ENCODE results near the gene MBTPS1.

The MBTPS1 gene

DNA sequence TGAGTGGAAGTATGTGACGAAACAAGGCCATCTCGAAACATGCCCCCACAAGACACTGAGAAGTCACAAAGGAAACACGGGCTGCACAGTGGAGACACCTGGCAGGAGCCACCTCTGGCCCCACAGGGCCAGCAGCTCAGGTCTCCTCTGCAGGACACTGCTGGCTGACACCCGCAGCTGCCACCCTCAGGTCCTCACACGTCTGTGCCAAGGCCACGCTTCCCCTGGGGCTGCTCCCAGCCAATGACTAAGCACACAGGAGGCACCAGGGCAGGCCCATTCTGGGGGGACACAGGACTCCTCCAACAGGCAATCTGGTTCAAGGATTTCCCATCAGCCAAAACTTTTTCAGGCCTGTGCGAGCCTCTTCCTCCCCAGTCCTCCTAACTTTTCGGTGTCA is 36.4 kb downstream of the MBTPS1 start:
- in situ Hi-C loops (cut with HindIII; ENCODE audit: low sequenced_read_pairs): no loop called here

DNA sequence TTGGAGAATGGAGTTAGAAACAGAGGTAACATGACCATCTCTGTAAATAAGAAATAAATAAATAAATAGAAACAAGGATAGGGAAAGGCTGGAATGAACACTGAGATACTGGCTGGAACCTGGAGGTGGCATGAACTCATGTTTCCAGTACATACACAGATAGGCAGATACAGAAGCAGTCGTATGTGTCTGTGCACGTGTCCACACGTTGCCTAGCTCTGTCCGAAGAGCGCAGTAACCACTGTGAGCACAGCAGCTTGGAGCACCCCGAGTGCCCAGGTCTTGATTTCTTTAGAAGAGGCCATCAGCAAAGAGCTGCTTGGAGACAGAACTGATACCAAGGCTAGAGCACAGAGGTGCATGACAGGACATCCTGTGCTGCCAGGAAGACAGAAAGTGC is 37.1 kb downstream of the MBTPS1 start:
- in situ Hi-C loops (cut with HindIII; ENCODE audit: low sequenced_read_pairs): no loop called here

DNA sequence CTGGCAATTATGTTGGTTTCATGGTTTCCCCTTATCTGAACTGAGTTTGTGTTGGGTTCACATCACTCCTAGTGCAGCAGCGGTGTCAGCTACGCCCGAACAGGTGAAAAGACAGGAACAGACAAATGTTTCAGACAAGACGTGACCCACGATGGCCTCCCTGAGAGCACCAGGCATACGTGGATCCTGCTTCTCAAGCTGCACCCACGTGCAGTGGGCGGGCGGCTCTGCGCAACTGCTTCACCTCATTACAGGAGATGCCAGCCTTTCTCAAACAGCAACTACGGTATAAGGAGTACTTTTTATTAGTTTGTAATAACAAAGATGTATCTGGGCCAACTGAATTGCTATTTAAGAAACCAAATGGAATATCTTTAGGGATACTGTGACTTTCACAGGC is 41.4 kb downstream of the MBTPS1 start:
- in situ Hi-C loops (cut with HindIII; ENCODE audit: low sequenced_read_pairs): no loop called here

DNA sequence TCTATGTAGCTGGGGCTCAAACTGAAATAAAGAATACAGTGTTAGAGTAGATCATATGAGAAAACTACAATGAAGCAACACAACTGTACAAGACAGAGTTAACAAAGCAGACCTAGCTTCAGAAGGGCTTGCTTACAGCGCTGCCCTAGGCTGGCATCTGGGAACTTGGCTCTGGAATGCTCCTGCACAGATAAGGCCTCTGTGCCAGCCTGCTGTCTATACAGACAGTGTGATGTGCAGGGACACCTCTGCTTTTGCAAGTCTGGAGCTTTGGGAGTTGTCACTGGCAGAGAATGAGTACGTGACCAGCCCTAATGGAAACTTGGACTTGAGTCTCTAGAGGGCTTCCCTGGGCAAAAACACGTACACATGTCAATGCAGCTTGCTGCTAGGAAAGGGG is 42.0 kb downstream of the MBTPS1 start:
- in situ Hi-C loops (cut with HindIII; ENCODE audit: low sequenced_read_pairs): no loop called here

DNA sequence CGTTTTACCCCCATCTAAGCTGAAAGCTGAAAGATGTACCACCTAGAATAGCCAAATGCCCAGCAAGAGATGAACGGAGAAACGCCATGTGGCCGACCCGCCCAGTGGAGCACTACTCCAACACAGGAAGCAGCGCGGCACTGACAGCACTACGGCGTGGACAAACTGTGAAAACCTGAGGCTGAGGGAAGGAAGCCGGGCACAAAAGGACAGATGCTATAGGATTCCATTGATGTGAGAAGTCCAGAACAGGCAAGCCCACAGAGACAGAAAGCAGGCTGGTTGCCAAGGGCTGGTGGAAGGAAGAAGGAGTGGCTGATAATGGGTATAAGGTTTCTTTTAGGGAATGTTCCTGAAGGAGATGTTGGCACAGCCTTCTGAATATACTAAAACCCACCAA is 44.7 kb downstream of the MBTPS1 start:
- in situ Hi-C loops (cut with HindIII; ENCODE audit: low sequenced_read_pairs): no loop called here

DNA sequence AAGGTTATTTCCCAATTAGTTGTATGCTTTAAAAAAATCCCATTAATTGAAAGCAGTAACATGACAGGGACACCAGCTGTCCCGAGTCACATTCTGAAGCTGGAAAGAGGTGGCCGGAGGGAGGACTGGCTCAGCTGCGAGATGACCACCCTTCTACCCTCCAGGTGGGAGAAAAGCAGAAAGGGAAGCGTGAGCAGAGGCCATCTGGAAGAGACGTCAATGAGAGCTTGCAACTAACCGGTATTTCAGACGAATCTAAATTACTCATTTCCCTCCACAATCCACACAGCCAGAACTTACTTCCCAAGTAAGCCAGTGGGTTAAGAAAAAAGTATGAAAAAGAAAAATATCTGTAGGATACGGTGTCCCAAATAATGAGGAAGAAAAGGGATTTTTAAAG is 45.6 kb downstream of the MBTPS1 start:
- in situ Hi-C loops (cut with HindIII; ENCODE audit: low sequenced_read_pairs): no loop called here

DNA sequence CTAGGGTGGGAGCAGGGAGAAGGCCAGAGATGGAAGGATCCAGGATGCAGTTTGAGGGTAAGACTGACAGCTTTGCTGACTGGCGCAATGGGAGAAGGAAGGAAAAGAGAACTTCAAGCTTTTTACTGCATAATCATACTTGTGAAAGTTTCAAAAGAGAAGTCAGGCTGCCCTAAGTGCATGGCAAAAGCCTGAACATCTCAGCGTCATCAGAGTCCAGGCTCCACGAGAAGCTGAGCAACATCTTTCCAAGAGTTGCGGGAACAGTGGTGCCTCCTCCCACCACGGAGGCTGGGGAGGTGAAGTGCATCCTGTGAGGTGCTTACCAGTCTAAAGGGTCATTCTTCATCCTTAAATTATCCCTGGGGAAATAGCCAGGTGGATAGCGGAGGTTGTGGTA is 47.2 kb downstream of the MBTPS1 start:
- in situ Hi-C loops (cut with HindIII; ENCODE audit: low sequenced_read_pairs): loop anchor here (5.0 kb wide), 1 partner anchor 67 kb away; no protein-coding TSS in a partner anchor

DNA sequence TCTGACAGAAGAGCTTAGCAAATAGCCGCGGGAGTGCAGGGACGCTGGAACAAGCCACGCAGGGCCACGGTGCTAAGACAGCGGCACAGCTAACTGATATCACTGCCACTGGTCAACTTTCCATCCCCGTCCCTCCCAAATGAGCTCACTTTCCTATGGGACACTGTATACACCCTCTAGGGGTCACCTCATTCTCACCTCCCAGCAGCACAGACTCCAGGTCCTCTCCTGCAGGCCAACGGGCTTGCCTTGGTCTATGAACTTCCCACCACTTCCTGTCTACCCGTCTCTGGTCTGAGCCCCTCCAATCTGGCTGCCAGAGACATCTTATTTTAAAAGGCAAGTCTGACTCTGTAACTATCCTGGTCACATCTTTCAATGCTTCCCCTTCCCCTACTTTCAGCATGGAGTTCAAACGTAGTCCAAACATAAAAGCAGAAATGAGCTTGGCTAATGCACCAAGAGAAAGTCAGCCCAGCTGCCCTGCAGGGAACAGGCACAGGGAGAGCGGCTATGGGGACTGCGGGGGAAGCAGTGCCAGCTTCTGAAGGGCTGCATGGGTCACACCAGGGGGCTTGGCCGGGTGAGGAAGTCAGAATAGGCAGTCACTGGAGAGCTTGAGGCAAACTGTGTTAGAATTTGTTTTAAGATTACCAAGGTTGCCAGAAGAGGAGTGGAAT is 47.8 kb downstream of the MBTPS1 start:
- in situ Hi-C loops (cut with HindIII; ENCODE audit: low sequenced_read_pairs): loop anchor here (5.0 kb wide), 1 partner anchor 67 kb away; no protein-coding TSS in a partner anchor

DNA sequence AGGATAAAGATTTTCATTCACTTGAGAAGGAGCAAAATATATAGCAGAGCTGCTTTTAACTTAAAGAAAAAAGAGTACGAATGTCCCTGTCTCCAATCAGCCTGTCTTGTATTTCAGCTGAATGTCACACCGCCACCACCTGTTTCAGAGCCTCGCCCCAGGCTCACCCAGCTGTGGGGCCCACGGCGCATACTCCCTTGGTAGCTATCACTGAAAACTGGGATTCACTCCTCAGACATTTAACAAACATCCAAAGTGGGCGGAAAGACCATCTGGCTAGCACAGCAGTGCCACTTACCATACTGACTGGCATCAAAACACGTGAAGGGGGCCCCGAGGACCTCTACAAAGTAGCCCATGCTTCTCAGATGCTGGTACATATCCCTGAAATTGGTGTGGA is 48.7 kb downstream of the MBTPS1 start:
- in situ Hi-C loops (cut with HindIII; ENCODE audit: low sequenced_read_pairs): loop anchor here (5.0 kb wide), 1 partner anchor 66 kb away; no protein-coding TSS in a partner anchor

DNA sequence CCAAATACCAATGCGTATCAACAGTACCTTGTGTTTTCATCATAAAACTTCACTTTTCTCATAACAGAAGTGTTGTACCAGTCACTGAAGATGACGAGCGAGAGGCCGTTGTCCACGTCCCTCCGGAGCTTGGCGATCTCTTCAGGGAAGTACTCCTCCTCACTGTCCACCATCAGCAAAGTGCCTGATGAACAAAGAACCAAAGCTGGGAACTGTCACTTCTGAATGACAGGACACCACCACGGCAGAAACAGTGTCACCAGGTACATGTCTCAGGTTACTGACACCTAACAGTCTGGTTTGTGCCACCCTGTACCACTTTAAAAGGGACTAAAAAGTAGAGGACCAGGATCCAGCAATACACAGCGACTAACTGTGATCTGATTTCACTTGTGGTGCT is 49.1 kb downstream of the MBTPS1 start:
- in situ Hi-C loops (cut with HindIII; ENCODE audit: low sequenced_read_pairs): loop anchor here (5.0 kb wide), 1 partner anchor 65 kb away; no protein-coding TSS in a partner anchor

DNA sequence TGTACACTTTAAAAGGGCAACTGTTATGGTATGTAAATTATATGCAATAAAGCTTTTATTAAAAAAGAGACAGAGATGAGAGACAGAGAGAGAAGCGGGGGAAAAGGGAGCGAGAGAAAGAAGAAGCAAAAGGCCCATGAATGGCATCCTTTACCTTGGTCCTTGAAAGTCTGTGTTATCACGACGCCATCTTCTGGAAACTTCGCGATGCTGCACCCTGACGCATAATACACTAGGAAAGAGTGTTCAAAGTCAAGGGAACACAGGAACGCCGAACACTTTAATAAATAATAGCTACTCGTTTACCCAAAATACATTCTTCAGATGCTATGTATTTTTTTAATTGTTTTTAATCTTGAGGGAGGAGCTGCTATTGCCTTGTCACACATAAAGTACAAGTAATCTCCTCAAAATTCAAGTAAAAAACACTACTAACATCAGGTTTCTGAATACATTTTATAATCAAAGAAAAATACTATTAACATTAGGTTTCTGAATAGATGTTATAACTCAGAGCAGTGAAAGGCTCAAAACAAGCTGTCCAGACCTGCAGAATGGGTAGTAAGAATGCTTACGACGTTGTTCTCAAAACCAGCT is 51.1 kb downstream of the MBTPS1 start:
- in situ Hi-C loops (cut with HindIII; ENCODE audit: low sequenced_read_pairs): loop anchor here (5.0 kb wide), 1 partner anchor 63 kb away; no protein-coding TSS in a partner anchor

DNA sequence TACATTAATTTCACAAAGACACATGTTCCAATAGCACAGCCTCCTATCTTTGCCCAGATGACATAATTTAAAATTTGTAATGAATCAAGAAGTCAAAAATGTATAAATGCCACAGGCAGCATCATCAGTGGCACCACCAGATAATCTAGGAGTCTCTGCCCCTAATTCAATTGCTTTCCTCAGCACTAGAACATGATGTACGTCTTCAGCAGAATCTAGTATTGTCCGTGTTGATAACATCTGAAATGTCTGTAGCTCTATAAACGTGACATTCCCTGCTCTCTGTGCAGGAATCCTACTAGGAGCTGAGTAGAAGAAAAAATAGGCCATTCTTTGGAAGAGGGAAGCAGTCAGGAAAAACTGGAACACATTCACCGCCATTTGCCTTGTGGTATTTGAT is 52.8 kb downstream of the MBTPS1 start:
- in situ Hi-C loops (cut with HindIII; ENCODE audit: low sequenced_read_pairs): no loop called here

DNA sequence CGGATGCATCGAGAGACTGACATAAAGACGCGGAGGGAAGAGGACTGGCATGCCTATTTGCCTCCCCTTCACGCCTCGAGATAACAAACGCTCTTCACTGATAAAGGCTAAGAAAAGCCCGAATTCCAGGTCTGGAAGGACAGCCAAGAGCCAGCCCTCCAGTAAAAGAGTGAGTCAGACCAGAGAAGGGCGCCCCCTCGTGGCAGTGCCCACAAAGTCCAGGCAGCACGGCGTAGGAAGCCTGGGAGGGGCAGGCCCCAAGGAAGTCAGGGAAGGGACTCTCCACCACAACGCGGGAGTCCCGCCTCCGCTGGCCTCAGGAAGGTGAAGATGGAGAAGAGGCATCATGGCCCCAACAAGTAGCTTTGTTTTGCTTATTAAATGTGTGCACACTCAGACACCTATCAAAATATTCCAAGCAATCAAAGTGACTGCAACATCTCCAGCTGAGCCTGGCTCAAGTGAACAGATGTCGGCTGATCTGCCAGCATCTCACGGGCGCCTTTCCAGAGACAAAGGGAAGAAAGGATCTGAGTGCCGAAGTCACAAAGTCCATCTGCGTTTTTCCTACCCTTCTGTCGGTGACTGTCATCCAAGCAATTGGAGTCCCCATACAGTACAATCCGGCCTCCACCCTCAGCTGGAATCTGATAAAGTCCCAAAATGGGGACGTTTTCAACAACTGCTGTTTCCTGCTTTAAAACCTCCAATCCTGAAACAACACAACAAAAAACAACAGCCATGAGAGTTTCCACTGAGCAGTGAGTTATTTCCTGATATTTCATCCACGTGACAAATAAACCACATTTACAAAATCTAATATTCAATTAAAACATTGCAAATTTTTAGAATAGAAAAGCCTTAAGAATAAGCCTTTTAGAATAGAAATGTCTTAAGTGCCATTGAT is 53.8 kb downstream of the MBTPS1 start:
- in situ Hi-C loops (cut with HindIII; ENCODE audit: low sequenced_read_pairs): no loop called here

DNA sequence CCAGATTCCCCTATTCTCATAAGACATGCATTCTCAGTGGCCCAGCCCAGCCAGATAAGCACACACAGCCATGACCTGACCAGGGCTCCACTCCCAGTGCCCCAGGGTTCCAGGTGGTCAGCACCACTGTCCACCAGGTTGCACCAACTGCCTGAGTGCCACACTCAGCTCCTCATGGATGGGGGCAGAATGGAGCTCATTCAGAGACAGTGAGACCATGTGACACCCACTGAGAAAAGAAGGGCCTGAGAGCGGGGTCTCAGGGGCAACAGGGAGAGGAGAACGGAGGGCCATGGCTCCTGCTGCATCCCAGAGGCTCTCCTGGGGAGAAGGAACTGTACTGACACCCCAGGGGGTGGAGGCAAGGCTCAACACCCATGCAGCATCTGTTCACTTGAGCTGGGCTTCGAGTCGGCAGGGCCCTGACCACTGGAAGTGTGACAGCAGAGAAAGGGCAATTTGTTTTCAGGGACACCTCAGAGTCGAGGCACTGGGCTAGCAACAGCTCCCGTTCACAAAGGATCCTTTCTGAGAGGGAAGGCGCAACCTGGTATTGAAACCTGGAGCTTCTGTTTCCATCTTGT is 55.4 kb downstream of the MBTPS1 start:
- in situ Hi-C loops (cut with HindIII; ENCODE audit: low sequenced_read_pairs): no loop called here

DNA sequence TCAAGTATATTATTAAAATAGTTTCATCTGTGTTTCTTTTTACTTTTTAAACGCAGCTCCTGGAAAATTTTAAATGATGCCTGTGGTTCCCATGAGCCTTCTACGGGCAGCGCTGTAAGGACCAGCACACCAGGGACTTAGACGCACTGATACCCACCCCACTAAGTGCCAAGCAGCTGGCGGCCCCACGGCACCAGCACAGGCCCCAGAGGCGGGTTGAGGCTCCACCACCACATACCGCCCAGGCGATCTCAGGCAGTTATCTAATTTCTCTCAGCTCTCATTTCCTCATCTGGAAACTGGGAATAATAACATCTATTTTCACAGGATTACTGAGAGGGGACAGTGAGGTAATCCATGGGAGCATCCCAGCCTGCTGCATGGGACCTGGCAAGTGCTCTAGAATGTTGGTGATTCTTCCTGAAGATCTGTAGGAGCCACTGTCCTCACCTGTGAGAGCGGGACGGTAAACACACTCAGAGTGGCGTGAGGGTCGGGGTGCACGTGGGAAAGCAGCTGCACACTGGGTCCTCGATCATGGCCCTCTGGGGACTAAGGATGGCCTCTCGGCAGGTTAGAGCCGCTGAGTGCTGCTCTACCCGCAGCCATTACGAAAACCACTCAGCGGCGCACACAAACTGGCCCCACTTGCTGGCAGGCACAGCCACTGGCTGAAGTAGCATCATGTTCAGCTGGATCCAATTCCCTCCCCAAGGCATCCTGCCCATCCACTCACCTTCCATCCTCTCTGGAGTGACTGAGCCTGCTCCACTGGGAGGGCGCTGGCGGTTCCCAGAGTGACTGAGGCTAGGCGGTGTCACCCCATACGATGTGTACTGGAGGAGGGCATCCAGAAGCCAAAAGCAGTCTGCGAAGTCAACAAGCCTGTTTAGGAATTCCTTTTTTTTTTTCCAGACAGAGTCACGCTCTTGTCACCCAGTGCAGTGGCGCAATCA is 56.5 kb downstream of the MBTPS1 start:
- in situ Hi-C loops (cut with HindIII; ENCODE audit: low sequenced_read_pairs): no loop called here

DNA sequence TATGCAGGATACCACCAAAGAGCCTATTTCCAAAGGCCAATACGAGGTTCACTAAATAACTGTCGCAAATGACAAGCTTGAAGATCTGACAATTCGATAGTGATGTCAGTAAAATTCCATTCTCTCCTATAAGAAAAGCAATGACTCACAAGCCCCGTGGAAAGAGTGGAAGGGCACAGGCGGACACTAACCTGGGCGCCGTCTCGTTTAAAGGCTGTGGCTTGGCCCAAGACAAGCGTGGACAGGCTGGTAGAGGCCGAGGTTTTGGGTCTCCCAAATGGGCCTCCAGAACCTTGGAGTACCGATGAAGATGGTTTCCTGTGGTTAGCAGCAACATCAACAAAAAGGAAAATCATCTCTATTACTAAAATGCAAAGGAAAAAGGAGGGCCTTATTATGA is 57.6 kb downstream of the MBTPS1 start:
- in situ Hi-C loops (cut with HindIII; ENCODE audit: low sequenced_read_pairs): no loop called here

DNA sequence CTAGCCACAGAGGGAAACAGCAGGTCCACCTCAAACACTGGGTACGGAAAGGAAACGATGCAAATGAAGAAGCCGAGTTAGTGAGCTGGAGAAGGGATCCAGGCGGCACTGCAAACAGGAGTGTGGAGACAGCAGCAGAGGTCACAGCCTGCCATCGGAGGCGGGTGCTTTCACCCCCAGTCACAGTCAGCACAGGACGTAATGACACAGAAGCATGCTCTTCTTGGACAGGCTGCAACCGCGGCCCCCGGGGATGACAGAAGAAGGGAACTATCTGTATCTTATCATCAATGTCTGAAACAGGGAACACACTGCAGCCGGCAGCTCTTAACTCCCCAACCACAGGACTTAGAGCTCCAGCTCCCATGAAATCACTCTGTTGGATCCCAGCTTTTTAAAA is 58.1 kb downstream of the MBTPS1 start:
- in situ Hi-C loops (cut with HindIII; ENCODE audit: low sequenced_read_pairs): no loop called here

DNA sequence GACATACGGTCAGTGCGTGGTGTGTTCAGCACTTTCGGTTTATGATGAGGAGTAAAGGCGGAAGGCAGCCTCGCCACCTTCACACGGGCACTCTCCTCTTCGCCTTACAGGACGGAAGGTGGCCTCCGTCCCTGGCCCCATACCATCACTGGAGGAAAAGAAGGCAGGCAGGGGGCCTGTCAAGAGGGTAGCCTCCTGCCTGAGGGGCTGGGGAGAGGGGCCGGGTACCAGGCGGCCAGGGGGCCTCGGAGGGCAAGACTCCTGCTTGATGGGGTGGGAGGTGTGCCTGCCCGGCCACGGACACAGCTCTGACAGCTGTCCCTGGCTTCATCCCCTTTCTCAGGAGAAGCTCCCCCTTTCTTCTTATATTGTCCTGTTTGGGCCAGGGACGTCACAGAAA is 58.5 kb downstream of the MBTPS1 start:
- in situ Hi-C loops (cut with HindIII; ENCODE audit: low sequenced_read_pairs): no loop called here

DNA sequence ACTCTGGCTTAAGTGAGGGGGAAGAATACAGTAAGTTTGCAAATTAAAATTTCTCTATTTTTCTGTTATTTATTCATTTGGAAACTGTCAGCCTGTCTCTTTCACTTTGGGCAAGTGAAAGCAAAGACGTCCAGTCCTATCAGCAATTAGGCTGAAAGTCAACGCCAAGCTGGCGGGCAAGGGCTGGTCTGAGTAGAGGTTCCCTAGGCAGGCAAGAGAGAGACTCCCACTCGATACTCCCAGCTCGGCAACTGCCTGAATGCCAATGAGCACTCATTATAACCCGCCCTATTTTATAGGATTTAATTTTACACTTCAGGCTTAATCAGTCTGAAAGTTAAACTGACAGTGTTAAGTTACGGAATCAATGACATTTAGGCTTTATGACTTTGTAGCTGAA is 59.8 kb downstream of the MBTPS1 start:
- in situ Hi-C loops (cut with HindIII; ENCODE audit: low sequenced_read_pairs): no loop called here

All from endothelial cell of hepatic sinusoid (primary cell).